ENCODE results near the gene ANKS6.

The ANKS6 gene

GRCh38 chr9:98732801-98733200 lies 63.6 kb downstream of the ANKS6 start:
- no peak overlapping the region for H3K4me3 ChIP-seq (ENCODE audit: low read length)
- H3K4me1 ChIP-seq (ENCODE audit: control insufficient read depth, low read length): no peaks in the 10 kb centered on the region
- H3K79me2 ChIP-seq (ENCODE audit: control insufficient read depth, low read length): no peaks in the 10 kb centered on the region
- no peaks in the 10 kb centered on the region for H4K20me1 ChIP-seq (ENCODE audit: control insufficient read depth, insufficient read depth, low read depth, low read length)
- H3F3A ChIP-seq (ENCODE audit: control insufficient read depth, insufficient read depth): no peaks in the 10 kb centered on the region
- no peak overlapping the region for H3K27ac ChIP-seq (ENCODE audit: low read depth, low read length)
- no peaks in the 10 kb centered on the region for H3K36me3 ChIP-seq (ENCODE audit: control insufficient read depth, low read length)
- no peaks in the 10 kb centered on the region for H3K9me2 ChIP-seq (replicated peaks; ENCODE audit: control insufficient read depth, low read length)
- H3K27me3 ChIP-seq (ENCODE audit: control insufficient read depth, low read length): no peaks in the 10 kb centered on the region
- TF ChIP-seq EZH2phosphoT487 (IDR thresholded peaks at IDR 0.05; ENCODE audit: borderline replicate concordance, low read length): no peak
- TF ChIP-seq, protein P1, sequence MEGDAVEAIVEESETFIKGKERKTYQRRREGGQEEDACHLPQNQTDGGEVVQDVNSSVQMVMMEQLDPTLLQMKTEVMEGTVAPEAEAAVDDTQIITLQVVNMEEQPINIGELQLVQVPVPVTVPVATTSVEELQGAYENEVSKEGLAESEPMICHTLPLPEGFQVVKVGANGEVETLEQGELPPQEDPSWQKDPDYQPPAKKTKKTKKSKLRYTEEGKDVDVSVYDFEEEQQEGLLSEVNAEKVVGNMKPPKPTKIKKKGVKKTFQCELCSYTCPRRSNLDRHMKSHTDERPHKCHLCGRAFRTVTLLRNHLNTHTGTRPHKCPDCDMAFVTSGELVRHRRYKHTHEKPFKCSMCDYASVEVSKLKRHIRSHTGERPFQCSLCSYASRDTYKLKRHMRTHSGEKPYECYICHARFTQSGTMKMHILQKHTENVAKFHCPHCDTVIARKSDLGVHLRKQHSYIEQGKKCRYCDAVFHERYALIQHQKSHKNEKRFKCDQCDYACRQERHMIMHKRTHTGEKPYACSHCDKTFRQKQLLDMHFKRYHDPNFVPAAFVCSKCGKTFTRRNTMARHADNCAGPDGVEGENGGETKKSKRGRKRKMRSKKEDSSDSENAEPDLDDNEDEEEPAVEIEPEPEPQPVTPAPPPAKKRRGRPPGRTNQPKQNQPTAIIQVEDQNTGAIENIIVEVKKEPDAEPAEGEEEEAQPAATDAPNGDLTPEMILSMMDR (IDR thresholded peaks at IDR 0.05; ENCODE audit: low read depth, low read length, poor library complexity, severe bottlenecking): no peak
- H3K4me2 ChIP-seq (ENCODE audit: low read length): no peak overlapping the region
- no peaks in the 10 kb centered on the region for H3K9me3 ChIP-seq (ENCODE audit: control insufficient read depth, insufficient read depth, low read length)

DNA sequence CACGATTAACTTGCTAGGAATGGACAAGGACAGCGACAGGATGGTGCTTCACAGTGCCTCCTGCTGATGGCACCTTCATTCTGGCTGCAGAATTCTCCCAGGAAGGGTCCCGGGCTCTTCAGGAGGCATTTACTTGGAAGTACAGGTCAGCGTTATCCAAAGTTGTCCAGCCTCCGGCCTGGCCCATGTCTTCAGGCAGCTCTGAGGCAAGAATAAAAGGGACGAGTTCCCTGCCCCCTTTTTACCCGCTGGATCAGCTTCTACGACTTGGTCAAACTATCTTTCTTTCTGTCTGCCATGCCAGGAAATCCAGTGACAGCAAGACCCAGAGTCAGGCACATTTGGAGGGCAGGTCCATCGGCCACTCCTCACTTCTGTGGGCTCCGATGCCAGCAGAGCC lies 64.3 kb downstream of the ANKS6 start:
- H3K36me3 ChIP-seq (ENCODE audit: control insufficient read depth, low read length): no peaks in the 10 kb centered on the region
- H3K9me2 ChIP-seq (replicated peaks; ENCODE audit: control insufficient read depth, low read length): no peaks in the 10 kb centered on the region
- H3K9me3 ChIP-seq (ENCODE audit: control insufficient read depth, insufficient read depth, low read length): no peaks in the 10 kb centered on the region
- H3K79me2 ChIP-seq (ENCODE audit: control insufficient read depth, low read length): no peaks in the 10 kb centered on the region
- no peak for TF ChIP-seq EZH2phosphoT487 (IDR thresholded peaks at IDR 0.05; ENCODE audit: borderline replicate concordance, low read length)
- TF ChIP-seq, protein P1 (IDR thresholded peaks at IDR 0.05; ENCODE audit: low read depth, low read length, poor library complexity, severe bottlenecking): no peak
- no peak overlapping the region for H3K4me3 ChIP-seq (ENCODE audit: low read length)
- no peaks in the 10 kb centered on the region for H3K27me3 ChIP-seq (ENCODE audit: control insufficient read depth, low read length)
- H3K4me1 ChIP-seq (ENCODE audit: control insufficient read depth, low read length): peaks cover 6% of the 10 kb centered on the region; the same call in 1 of the 2 replicates
- no peak overlapping the region for H3K27ac ChIP-seq (ENCODE audit: low read depth, low read length)
- H3F3A ChIP-seq (ENCODE audit: control insufficient read depth, insufficient read depth): no peaks in the 10 kb centered on the region
- no peaks in the 10 kb centered on the region for H4K20me1 ChIP-seq (ENCODE audit: control insufficient read depth, insufficient read depth, low read depth, low read length)
- no peak overlapping the region for H3K4me2 ChIP-seq (ENCODE audit: low read length)

DNA sequence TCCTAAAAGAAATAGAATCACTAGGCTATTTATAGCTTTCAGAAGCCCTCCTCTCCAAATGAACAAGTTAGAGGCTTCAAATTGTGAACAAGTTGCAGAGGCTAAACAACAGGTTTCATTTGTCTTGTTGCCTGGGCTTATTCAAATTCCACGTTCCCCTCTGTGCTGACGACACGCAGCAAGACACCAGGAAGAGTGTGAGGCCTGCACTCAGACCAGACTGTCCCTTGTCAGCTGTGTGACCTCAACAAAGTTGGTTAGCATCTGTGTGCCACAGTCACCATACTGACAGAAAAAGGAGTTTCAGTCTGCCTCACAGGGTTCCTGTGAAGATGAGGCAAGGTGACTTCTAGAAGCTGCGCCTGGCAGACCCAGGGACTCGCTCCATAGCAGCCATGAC lies 65.5 kb downstream of the ANKS6 start:
- no peak overlapping the region for H3K4me2 ChIP-seq (ENCODE audit: low read length)

More for the DNA sequence above, 65.5 kb downstream of the ANKS6 start:
- TF ChIP-seq, protein P1 (IDR thresholded peaks at IDR 0.05; ENCODE audit: low read depth, low read length, poor library complexity, severe bottlenecking): no peak
- Histone ChIP-seq H4K20me1 (ENCODE audit: control insufficient read depth, insufficient read depth, low read depth, low read length) (no peaks in the 10 kb centered on the region), H3K4me3 (ENCODE audit: low read length) (no peak overlapping the region), H3K79me2 (ENCODE audit: control insufficient read depth, low read length) (no peaks in the 10 kb centered on the region), H3K4me1 (ENCODE audit: control insufficient read depth, low read length) (peaks cover 14% of the 10 kb centered on the region), H3K36me3 (ENCODE audit: control insufficient read depth, low read length) (no peaks in the 10 kb centered on the region), H3K9me2 (replicated peaks; ENCODE audit: control insufficient read depth, low read length) (no peaks in the 10 kb centered on the region), H3K27me3 (ENCODE audit: control insufficient read depth, low read length) (0 out of 2 replicates have a peak, but pooled peaks cover 3% of the 10 kb centered on the region), H3F3A (ENCODE audit: control insufficient read depth, insufficient read depth) (no peaks in the 10 kb centered on the region), H3K9me3 (ENCODE audit: control insufficient read depth, insufficient read depth, low read length) (no peaks in the 10 kb centered on the region), H3K27ac (ENCODE audit: low read depth, low read length) (no peak overlapping the region)
